Myocyte (in vitro differentiated cells): ENCODE data around the gene TTC17. TPM values are rescaled to one million over a fixed set of nuclear protein-coding genes. Genes with fewer than 3 reads are reported as not detected.
"Not testable (repeated sequence)": the region's sequence is repeated elsewhere in the genome, so short reads cannot be mapped to it uniquely, and the experiment has no call there.

Experiments
- DNase-seq: peaks from one replicate; pipeline ENCODE4 v3.0.0-alpha.2; 2012; ENCODE audit warnings: low read depth
- polyA plus RNA-seq: library from polyadenylated mRNA; unstranded; fragments of >200 nt; gene quantifications from one replicate; pipeline ENCODE4 v1.2.1, GENCODE V29; 2012; ENCODE audit warnings: missing spikeins
- total RNA-seq: library from RNA; depleted of rRNA; stranded (reverse); fragments of >200 nt; gene quantifications from 2 replicates; pipeline ENCODE4 v1.2.3, GENCODE V29; 2014

The TTC17 gene, protein sequence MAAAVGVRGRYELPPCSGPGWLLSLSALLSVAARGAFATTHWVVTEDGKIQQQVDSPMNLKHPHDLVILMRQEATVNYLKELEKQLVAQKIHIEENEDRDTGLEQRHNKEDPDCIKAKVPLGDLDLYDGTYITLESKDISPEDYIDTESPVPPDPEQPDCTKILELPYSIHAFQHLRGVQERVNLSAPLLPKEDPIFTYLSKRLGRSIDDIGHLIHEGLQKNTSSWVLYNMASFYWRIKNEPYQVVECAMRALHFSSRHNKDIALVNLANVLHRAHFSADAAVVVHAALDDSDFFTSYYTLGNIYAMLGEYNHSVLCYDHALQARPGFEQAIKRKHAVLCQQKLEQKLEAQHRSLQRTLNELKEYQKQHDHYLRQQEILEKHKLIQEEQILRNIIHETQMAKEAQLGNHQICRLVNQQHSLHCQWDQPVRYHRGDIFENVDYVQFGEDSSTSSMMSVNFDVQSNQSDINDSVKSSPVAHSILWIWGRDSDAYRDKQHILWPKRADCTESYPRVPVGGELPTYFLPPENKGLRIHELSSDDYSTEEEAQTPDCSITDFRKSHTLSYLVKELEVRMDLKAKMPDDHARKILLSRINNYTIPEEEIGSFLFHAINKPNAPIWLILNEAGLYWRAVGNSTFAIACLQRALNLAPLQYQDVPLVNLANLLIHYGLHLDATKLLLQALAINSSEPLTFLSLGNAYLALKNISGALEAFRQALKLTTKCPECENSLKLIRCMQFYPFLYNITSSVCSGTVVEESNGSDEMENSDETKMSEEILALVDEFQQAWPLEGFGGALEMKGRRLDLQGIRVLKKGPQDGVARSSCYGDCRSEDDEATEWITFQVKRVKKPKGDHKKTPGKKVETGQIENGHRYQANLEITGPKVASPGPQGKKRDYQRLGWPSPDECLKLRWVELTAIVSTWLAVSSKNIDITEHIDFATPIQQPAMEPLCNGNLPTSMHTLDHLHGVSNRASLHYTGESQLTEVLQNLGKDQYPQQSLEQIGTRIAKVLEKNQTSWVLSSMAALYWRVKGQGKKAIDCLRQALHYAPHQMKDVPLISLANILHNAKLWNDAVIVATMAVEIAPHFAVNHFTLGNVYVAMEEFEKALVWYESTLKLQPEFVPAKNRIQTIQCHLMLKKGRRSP
- 48.2 and 56.1 TPM in 2 replicates for total RNA-seq
- 28.7 TPM for polyA plus RNA-seq

DNA sequence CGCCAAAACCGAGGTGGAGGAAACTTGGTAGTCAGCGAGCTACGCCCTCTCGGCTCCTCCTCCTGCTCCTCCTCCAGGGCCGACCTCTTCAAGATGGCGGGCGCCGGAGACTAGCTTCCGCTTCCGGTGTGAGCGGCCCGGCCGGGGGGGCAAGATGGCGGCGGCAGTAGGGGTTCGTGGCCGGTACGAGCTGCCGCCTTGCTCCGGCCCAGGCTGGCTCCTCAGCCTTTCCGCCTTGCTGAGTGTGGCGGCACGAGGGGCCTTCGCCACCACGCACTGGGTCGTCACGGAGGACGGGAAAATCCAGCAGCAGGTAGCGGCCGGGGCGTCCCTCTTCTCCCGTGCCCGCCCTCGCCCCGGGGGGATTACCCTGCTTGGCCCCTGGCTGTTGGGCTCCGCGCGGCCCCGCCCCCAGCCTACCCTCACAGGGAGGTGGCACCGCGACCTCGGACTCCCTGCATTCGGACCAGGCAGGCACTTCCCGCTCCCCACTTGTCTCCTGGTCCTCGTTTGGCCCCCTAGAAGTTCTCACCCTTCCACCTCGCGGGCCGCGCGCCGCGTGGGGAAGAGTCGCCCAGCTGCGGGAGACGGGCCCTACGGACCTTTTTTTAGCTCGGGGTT lies at the start of gene TTC17:
TSS of gene TTC17 (plus strand) at position 120 of the 621 bp plus-strand sequence. CDS start at position 155, 35 bp downstream.
- DNase-seq: peak; percentile 92

GRCh38 chr11:43311791-43312607 lies 46.7 kb upstream of the TTC17 start, which contains the start of gene API5:
TSS of gene API5 (plus strand) at chr11:43311996. CDS start at chr11:43312128, 132 bp downstream.
- peak; percentile 97 for DNase-seq

- peak; percentile 4 for DNase-seq
These were observed 42.8 kb upstream of the TTC17 start for GRCh38 chr11:43315966-43316365.

DNA sequence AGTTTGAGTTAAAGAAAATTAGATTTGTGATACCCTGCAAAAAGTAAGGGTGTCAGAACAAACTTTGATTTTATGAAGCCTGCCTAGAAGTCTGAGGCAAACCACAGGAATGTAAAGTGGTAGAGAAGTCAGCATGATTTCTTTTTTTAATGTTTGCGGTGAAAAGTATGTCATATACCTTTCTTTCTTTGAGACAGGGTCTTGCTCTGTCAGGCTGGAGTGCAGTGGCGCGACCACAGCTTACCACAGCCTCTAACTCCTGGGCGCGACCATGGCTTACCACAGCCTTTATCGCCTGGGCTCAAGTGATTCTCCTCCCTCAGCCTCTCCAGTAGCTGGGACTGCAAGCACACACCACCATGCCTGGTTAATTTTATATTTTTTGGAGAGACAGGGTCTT lies 42.3 kb upstream of the TTC17 start:
- DNase-seq: peak; percentile 69

DNA sequence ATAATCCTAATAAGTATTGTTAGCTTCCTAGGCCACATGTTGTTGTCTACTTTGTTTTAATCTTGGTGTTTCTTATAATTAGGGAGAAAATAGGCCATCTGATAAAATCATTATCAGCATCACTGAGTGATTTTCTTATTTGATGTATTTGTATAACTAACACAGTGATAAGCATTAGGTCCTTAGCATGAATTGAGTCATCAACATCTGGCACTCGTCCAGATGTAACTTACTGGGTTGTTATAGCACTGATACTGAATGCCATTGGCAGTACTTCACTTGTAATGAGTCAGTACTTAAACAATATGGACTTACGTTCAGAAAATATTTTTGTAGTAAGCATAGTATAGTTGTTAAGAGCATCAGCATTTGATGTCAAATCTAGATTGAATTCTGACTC lies 30.7 kb upstream of the TTC17 start:
- DNase-seq: no peak

GRCh38 chr11:43328482-43328881 lies 30.2 kb upstream of the TTC17 start:
- no peak for DNase-seq

DNA sequence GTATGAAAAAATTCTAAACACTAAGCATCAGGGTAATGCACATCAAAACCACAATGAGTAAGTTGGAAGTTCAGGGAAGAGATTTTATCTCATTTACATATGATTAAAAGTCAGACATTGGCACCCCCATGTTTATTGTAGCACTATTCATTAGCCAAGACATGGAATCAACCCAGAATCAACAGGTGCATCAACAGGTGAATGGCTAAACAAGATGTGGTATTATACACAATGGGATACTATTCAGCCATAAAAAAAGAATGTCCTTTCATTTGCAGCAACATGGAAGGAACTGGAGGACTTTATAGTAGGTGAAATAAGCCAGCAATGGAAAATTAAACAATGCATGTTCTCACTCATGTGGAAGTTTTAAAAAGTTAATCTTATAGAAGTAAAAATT lies 17.6 kb upstream of the TTC17 start:
- DNase-seq: peak; percentile 8

DNA sequence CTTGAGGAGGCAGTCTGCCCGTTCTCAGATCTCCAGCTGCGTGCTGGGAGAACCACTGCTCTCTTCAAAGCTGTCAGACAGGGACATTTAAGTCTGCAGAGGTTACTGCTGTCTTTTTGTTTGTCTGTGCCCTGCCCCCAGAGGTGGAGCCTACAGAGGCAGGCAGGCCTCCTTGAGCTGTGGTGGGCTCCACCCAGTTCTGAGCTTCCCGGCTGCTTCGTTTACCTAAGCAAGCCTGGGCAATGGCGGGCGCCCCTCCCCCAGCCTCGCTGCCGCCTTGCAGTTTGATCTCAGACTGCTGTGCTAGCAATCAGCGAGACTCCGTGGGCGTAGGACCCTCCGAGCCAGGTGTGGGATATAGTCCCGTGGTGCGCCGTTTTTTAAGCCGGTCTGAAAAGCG lies 7.3 kb upstream of the TTC17 start:
- DNase-seq: not testable (repeated sequence)

DNA sequence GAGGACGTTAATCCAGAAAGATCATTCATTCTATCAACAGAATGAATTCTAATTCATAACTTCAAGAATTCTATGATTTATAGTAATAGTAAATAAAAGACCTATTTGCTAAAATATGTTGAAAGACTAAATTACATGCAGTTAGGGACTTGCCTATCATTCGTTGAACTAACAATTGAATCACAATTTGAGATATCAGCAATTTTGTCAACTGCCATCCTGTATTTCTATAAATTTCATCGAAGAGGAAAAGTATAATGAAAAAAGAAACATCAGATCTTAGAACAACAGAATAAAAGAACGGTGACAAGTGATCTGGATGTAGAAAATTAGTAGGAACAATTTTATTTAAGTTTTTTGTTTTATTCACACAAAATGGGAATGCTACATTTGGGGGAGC lies 4.4 kb upstream of the TTC17 start:
- DNase-seq: no peak

- no peak for DNase-seq
These were observed 2.4 kb upstream of the TTC17 start for GRCh38 chr11:43356336-43356735.

- DNase-seq: no peak
These were observed 380 bp upstream of the TTC17 start for GRCh38 chr11:43358279-43358800.

DNA sequence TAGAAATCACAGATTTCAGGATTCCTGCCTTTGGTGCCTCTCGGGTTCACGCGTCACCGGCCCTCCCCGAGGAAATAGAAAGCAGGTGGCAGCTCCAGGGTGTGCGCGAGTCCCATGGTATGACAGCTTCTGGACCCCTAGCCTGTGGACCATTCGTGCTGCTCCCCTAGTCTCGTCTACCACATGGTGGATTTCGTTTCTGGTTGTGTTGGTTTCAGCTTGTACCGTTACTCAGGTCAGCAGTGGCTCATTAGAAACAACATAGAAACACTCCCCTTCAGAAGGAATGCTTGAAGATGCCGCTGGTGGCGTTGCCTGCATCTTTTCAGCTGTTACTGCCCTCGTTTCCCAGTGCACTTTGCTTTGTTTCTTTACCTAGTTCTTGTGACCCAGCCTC lies 700 bp downstream of the TTC17 start:
- DNase-seq: peak; percentile 49

GRCh38 chr11:43360361-43361032 lies 1.8 kb downstream of the TTC17 start:
- peak; percentile 23 for DNase-seq

DNA sequence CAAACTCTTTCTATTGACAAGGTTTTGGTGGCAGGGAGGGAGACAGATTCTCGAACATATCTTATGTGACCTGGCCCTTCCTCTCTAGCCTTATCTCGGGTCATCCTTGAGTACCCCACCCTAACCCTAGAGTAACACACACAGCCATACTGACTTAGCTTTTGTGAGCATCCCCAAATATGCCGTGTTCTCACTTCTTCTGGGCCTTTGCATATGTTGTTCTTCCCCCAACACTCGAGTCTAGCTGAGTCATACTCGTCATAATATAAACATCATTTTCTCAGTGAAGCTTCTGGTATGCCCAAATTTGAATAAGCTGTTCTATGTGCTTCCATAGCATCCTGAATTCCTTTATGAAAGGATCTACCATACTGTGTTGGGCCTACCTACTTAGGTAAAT lies 8.0 kb downstream of the TTC17 start:
- no peak for DNase-seq

DNA sequence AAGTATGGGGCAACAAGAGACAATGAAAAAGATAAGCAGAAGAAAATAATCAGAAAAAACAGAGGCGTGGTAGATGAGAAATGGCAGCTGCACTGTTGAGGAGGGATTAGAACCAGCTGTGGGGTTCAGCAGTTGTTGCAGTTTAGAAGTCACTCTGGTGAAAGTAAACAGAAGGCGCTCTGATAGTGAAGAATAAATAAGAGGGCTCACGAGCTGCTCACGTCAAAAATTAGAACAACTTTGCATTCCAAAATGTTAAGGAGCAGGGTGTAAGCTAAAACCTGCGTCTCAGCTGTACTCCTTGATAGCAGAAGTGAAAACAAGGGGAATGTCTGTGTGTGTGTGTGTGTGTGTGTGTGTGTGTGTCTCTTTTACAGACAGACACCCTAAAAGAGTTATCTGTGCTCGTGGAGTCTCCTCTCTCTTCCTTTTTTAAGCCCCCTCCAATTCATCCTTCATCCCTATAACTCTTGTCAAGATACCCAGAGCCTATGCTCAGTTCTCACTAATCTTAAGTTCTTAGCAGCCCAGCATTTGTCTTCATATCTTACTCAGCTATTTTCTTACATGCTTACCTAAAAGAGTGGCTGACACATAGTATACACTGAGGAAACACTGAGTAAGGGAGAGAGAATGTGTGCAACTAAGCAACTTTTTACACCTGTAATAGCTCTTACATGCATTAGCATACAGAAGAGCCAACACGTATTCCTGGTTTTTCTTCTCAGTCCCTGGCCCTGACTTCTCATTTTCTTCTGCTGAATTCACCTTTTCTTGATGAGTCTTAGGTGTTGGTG lies 8.9 kb downstream of the TTC17 start:
- DNase-seq: peak; percentile 53

- no peak for DNase-seq
These were observed 17.3 kb downstream of the TTC17 start for GRCh38 chr11:43376065-43376464.

GRCh38 chr11:43376594-43376993 lies 17.9 kb downstream of the TTC17 start:
- DNase-seq: no peak

GRCh38 chr11:43377389-43377788 lies 18.7 kb downstream of the TTC17 start:
- DNase-seq: peak; percentile 15

- DNase-seq: no peak
These were observed 20.2 kb downstream of the TTC17 start for GRCh38 chr11:43378897-43379296.
